MCF 10A (cell line): Measurements from ENCODE around the gene MCM10. TPM values are rescaled to one million over a fixed set of nuclear protein-coding genes. Genes with fewer than 3 reads are reported as not detected.

Experiments
- BruUV-seq: library from RNA; stranded (reverse); fragments of 400-500 nt; replicated peaks from 2 replicates; lab custom pipeline; 2021; lab: Mats Ljungman, UMichigan
- CTCF ChIA-PET: fragments of 300-600 bp; sonication (Branson Sonifier 250); formaldehyde crosslinking; extraction: SDS; loops from one replicate; lab custom pipeline; 2021; ENCODE audit warnings: antibody characterized with exemption, inconsistent platforms; lab: Yijun Ruan, JAX
- POLR2A ChIA-PET: fragments of 300-600, 350-650 bp; sonication (Branson Sonifier 250); formaldehyde crosslinking; extraction: SDS; loops from one replicate; lab custom pipeline; 2020; ENCODE audit warnings: antibody characterized with exemption, inconsistent platforms; lab: Yijun Ruan, JAX
- DNase-seq: peaks from one replicate; pipeline ENCODE4 v3.0.0-alpha.2; 2018; ENCODE audit not compliant: unreplicated experiment
- H3K27ac Mint-ChIP-seq: one replicate; pipeline ENCODE4 v1.8.0; 2022; ENCODE audit warnings: mild to moderate bottlenecking, low read depth, mixed read lengths; ENCODE audit not compliant: unreplicated experiment
- H3K27me3 Mint-ChIP-seq: one replicate; pipeline ENCODE4 v1.8.0; 2022; ENCODE audit warnings: mixed read lengths; ENCODE audit not compliant: insufficient read depth, unreplicated experiment
- H3K36me3 Mint-ChIP-seq: one replicate; pipeline ENCODE4 v1.8.0; 2022; ENCODE audit warnings: mild to moderate bottlenecking, moderate library complexity, mixed read lengths; ENCODE audit not compliant: insufficient read depth, unreplicated experiment
- H3K4me1 Mint-ChIP-seq: one replicate; pipeline ENCODE4 v1.8.0; 2022; ENCODE audit warnings: mixed read lengths; ENCODE audit not compliant: insufficient read depth, unreplicated experiment
- H3K4me3 Mint-ChIP-seq: one replicate; pipeline ENCODE4 v1.8.0; 2022; ENCODE audit warnings: mild to moderate bottlenecking, moderate library complexity, mixed read lengths; ENCODE audit not compliant: unreplicated experiment
- H3K9me3 Mint-ChIP-seq: one replicate; pipeline ENCODE4 v1.8.0; 2022; ENCODE audit warnings: mixed read lengths; ENCODE audit not compliant: unreplicated experiment
- CTCF ChIP-seq: fragments of 200-600 bp; IDR thresholded peaks from one replicate; pipeline ENCODE4 v1.8.0; 2022; ENCODE audit warnings: antibody characterized with exemption, mild to moderate bottlenecking; ENCODE audit not compliant: unreplicated experiment
- intact Hi-C: fragments of 100-400 bp; cut with micrococcal nuclease; formaldehyde crosslinking; loops from 2 replicates; pipeline ENCODE4 v1.14.1; 2022
- total RNA-seq: library from RNA; stranded (reverse); gene quantifications from 2 replicates; pipeline ENCODE4 v1.2.3, GENCODE V29; 2022

The MCM10 gene
- total RNA-seq, 1 experiment from 2014 or later, result 6.0 TPM

- POLR2A ChIA-PET, result no interaction called here
- CTCF ChIA-PET, result interaction anchor here (1.2 to 1.5 kb wide), 2 partner anchors 18 to 20 kb away, joined by 3 to 5 read pairs; no protein-coding TSS in a partner anchor
- H3K9me3 Mint-ChIP-seq, result no peaks in the 10 kb centered on the region
Measured at GRCh38 chr10:13188593-13188992, 27.2 kb downstream of the MCM10 start.

GRCh38 chr10:13189961-13190360 lies 28.6 kb downstream of the MCM10 start:
- H3K27ac Mint-ChIP-seq, result no peak overlapping the region
- peaks cover 2% of the 10 kb centered on the region for H3K4me1 Mint-ChIP-seq
- DNase-seq, result no peak
- peaks cover 6% of the 10 kb centered on the region for H3K36me3 Mint-ChIP-seq
- no peaks in the 10 kb centered on the region for H3K9me3 Mint-ChIP-seq
- no peaks in the 10 kb centered on the region for H3K27me3 Mint-ChIP-seq
- ChIA-PET POLR2A (no interaction called here), CTCF (interaction anchor here (1.6 kb wide), 1 partner anchor 16 kb away, joined by 3 read pairs; no protein-coding TSS in a partner anchor)
- BruUV-seq, result no TSS peak
- H3K4me3 Mint-ChIP-seq, result no peak overlapping the region
- TF ChIP-seq CTCF, result no peak
- intact Hi-C loops, result no loop called here

More at GRCh38 chr10:13188593-13188992, 27.2 kb downstream of the MCM10 start:
- no peak for TF ChIP-seq CTCF
- Mint-ChIP-seq H3K36me3 (peaks cover 13% of the 10 kb centered on the region), H3K4me1 (no peaks in the 10 kb centered on the region), H3K4me3 (no peak overlapping the region), H3K27me3 (no peaks in the 10 kb centered on the region), H3K27ac (no peak overlapping the region)
- intact Hi-C loops, result no loop called here
- no TSS peak for BruUV-seq
- no peak for DNase-seq

- ChIA-PET POLR2A (no interaction called here), CTCF (interaction anchor here (1.6 kb wide), 1 partner anchor 16 kb away, joined by 3 read pairs; no protein-coding TSS in a partner anchor)
- no peak for DNase-seq
- TF ChIP-seq CTCF, result no peak
- H3K4me3 Mint-ChIP-seq, result no peak overlapping the region
- no TSS peak for BruUV-seq
- no peaks in the 10 kb centered on the region for H3K27me3 Mint-ChIP-seq
- peaks cover 6% of the 10 kb centered on the region for H3K4me1 Mint-ChIP-seq
- intact Hi-C loops, result no loop called here
- peaks cover 6% of the 10 kb centered on the region for H3K36me3 Mint-ChIP-seq
- H3K9me3 Mint-ChIP-seq, result no peaks in the 10 kb centered on the region
- no peak overlapping the region for H3K27ac Mint-ChIP-seq
Measured at GRCh38 chr10:13190816-13191215, 29.5 kb downstream of the MCM10 start.

- Mint-ChIP-seq H3K4me1 (peaks cover 6% of the 10 kb centered on the region), H3K27ac (no peak overlapping the region), H3K27me3 (no peaks in the 10 kb centered on the region), H3K9me3 (no peaks in the 10 kb centered on the region), H3K36me3 (peaks cover 6% of the 10 kb centered on the region), H3K4me3 (no peak overlapping the region)
- TF ChIP-seq CTCF, result no peak
- ChIA-PET POLR2A (no interaction called here), CTCF (no interaction called here)
- no peak for DNase-seq
- no TSS peak for BruUV-seq
- intact Hi-C loops, result no loop called here
Measured at GRCh38 chr10:13191362-13191761, 30.0 kb downstream of the MCM10 start.
